WERI-Rb-1 (cell line): ENCODE data around the gene KHK.
A peak's percentile ranks its signal among the peaks of the same experiment; 100 is the strongest.

Experiments
- DNase-seq: peaks from one replicate; pipeline ENCODE4 v3.0.0-alpha.2; 2020
- H3K27ac ChIP-seq: fragments of 250-450 bp; sonication (Bioruptor Pico); 2 replicates; pipeline ENCODE4 v1.5.1; 2020; ENCODE audit warnings: mild to moderate bottlenecking, moderate library complexity
- H3K27me3 ChIP-seq: fragments of 250-450 bp; sonication (Bioruptor Pico); 2 replicates; pipeline ENCODE4 v1.5.1; 2021; ENCODE audit warnings: mild to moderate bottlenecking, low read depth, moderate library complexity; ENCODE audit not compliant: insufficient read depth, severe bottlenecking
- H3K36me3 ChIP-seq: fragments of 250-450 bp; sonication (Bioruptor Pico); 2 replicates; pipeline ENCODE4 v1.5.1; 2020; ENCODE audit warnings: mild to moderate bottlenecking, moderate library complexity
- H3K4me3 ChIP-seq: 2 replicates; pipeline ENCODE4 v1.5.1; 2011; ENCODE audit warnings: low read depth, mild to moderate bottlenecking, control low read depth, low read length
- H3K9me3 ChIP-seq: fragments of 250-450 bp; sonication (Bioruptor Pico); 2 replicates; pipeline ENCODE4 v1.5.1; 2021; ENCODE audit warnings: mild to moderate bottlenecking, moderate library complexity; ENCODE audit not compliant: severe bottlenecking
- CTCF ChIP-seq: IDR thresholded peaks from 2 replicates; pipeline ENCODE4 v1.5.1; 2011; ENCODE audit warnings: low read depth, mild to moderate bottlenecking, control low read depth, inconsistent platforms, low read length

KHK gene

GRCh38 chr2:27091746-27092695, 5.4 kb downstream of the KHK start:
- H3K36me3 ChIP-seq, result no peaks in the 10 kb centered on the region
- no peak overlapping the region for H3K4me3 ChIP-seq
- DNase-seq, result no peak
- H3K27ac ChIP-seq, result no peak overlapping the region
- no peaks in the 10 kb centered on the region for H3K27me3 ChIP-seq
- TF ChIP-seq CTCF, result 0 out of 2 replicates have a peak, but pooled peaks have one; percentile 10
- no peaks in the 10 kb centered on the region for H3K9me3 ChIP-seq

DNA sequence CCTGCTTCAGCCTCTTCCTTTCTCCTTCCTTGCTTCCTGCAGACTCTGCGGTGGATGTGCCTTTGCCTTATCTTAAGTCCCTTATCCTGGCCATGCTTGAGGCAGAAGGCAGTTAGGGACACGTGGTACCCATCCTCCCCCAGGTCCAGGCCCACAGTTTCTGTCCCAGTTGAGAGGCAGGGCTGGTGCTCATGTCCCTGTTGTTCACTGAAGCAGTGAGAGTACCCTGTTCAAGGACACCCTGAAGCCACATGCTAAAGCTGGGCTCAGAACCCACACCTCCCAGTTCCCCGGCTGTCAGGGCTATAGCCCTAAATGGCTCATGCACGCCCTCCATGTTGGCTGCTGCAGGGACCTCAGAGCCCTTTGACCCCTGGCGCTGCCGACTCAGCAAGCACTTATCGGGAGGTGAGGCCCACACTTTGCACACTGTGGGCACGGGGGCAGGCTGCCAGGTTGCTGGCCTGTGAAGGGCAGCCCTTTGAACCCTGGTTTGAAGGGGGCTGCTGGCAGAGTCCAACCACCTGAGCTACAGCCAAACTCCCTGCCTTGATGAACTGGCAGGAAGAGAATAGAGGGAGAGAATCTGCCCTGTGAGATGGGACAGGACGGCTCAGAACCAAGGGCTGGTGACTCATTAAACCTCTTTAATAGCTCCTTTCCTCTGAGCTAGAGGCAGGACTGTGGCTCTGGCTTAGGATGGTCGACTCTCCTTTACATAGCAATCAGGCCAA, 6.3 kb downstream of the KHK start:
- TF ChIP-seq CTCF, result no peak
- Histone ChIP-seq H3K36me3 (no peaks in the 10 kb centered on the region), H3K4me3 (no peak overlapping the region), H3K27ac (no peak overlapping the region), H3K9me3 (no peaks in the 10 kb centered on the region), H3K27me3 (no peaks in the 10 kb centered on the region)
- DNase-seq, result no peak

DNA sequence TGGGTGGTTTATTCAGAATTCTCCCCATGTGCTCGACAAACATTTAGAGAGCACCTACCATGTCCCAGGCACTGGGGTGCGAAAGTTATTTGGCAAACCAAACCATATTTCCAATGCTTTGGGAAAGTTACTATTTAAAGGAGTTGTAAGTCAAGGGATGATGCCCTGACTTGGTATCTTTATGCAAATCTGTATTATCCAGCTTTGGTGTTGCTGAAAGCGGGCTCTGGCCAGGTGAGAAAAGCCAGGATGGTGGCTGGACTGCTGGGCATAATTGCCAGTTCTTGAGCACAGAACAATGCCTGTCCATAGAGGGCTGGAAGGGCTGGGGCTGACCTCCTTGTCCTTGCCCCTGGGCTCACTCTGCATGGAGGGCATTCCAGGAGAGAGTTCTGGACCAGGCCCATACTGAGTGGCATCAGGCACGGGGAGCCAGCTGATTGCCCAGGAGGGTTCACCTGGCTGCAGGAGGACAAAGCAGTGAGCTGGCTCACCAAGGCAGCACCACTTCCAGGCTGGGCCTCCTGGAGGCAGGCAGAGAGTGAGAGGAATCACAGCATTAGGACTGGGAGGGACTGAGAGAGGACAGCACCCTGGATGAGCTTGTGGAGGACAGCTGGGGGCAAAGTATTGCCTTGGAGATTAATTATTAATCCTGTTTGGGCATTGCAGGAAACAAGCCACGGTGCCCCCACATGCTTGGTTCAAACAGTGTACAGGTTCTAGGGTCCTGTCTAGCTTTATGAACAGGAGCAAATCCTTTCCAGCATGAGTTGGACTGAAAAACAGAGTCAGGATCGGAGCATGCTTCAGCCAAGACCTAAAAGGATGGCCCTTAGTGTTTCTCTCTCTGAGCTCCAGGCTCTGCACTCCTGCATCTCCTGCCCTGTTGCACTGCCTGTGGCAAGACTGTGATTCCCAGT, 7.1 kb downstream of the KHK start:
- Histone ChIP-seq H3K36me3 (no peaks in the 10 kb centered on the region), H3K4me3 (no peak overlapping the region), H3K27ac (no peak overlapping the region), H3K27me3 (no peaks in the 10 kb centered on the region), H3K9me3 (no peaks in the 10 kb centered on the region)
- 0 out of 2 replicates have a peak, but pooled peaks have one; percentile 12 for TF ChIP-seq CTCF
- DNase-seq, result peak; percentile 67

DNA sequence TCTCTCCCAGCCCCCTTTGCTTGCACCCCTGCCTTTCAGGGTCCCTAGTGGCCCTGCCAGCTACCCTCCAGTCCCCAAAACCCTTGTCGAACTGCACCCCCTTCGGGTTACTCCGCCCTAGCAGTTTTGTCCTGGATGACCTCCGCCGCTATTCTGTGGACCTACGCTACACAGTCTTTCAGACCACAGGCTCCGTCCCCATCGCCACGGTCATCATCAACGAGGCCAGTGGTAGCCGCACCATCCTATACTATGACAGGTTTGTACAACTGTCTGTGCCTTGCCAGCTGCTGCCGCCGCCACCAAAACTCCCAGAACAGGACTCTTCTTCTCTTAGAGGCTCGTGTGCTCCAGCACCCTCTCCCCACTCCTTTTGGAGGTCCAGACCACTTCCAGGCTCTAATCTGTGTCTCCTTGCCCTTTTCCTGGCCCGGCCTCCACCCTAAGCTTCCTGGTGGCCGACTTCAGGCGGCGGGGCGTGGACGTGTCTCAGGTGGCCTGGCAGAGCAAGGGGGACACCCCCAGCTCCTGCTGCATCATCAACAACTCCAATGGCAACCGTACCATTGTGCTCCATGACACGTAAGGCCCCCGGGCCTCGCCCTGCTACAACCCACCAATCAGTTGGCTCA, 7.9 kb downstream of the KHK start:
- no peak for TF ChIP-seq CTCF
- Histone ChIP-seq H3K27ac (no peak overlapping the region), H3K36me3 (no peaks in the 10 kb centered on the region), H3K4me3 (no peak overlapping the region), H3K27me3 (no peaks in the 10 kb centered on the region), H3K9me3 (no peaks in the 10 kb centered on the region)
- DNase-seq, result no peak

GRCh38 chr2:27095427-27095744, 8.8 kb downstream of the KHK start:
- no peak for TF ChIP-seq CTCF
- Histone ChIP-seq H3K9me3 (no peaks in the 10 kb centered on the region), H3K36me3 (no peaks in the 10 kb centered on the region), H3K4me3 (no peak overlapping the region), H3K27ac (no peak overlapping the region), H3K27me3 (no peaks in the 10 kb centered on the region)
- no peak for DNase-seq
